Upper lobe of right lung (tissue), 1 donor: Measurements from ENCODE around the gene SLC29A2. TPM values are rescaled to one million over a fixed set of nuclear protein-coding genes. Genes with fewer than 3 reads are reported as not detected.

ENCODE experiments used
- ATAC-seq: fragments of 200-7000 bp; cut with Tn5 transposase; one replicate; pipeline ENCODE4 v1.9.1; 2020; ENCODE audit warnings: mild to moderate bottlenecking, moderate library complexity
- DNase-seq: peaks from one replicate; pipeline ENCODE4 v3.0.0-alpha.2; 2020
- H3K27ac ChIP-seq: fragments of 200-600 bp; one replicate; pipeline ENCODE4 v1.8.0; 2022
- H3K27me3 ChIP-seq: fragments of 200-600 bp; one replicate; pipeline ENCODE4 v1.8.0; 2022; ENCODE audit warnings: mild to moderate bottlenecking
- H3K36me3 ChIP-seq: fragments of 200-600 bp; one replicate; pipeline ENCODE4 v1.8.0; 2022
- H3K4me1 ChIP-seq: fragments of 200-600 bp; one replicate; pipeline ENCODE4 v1.8.0; 2022
- H3K4me3 ChIP-seq: fragments of 200-600 bp; one replicate; pipeline ENCODE4 v1.8.0; 2022; ENCODE audit warnings: mild to moderate bottlenecking
- H3K9me3 ChIP-seq: fragments of 200-600 bp; one replicate; pipeline ENCODE4 v1.8.0; 2022
- intact Hi-C: fragments of 100-400 bp; cut with DNase I; formaldehyde crosslinking; loops from one replicate; pipeline ENCODE4 v1.11.0; 2022
- total RNA-seq: library from RNA; stranded (reverse); fragmentation: NEBNext Ultra II Directional; extraction: Animal tissue kit (Norgen Biotek cat#: 25700); gene quantifications from one replicate; pipeline ENCODE4 v1.2.1, GENCODE V29; 2021
- TF ChIP-seq, protein P1 (sequence below): fragments of 200-600 bp; IDR thresholded peaks from one replicate; pipeline ENCODE4 v1.8.0; 2022; ENCODE audit warnings: antibody characterized with exemption
- donor health status: DM: no; HTN: yes; CAD: no; lungs with severe emphysema.

Gene SLC29A2
- total RNA-seq, 1 donor from 2014 or later = 14.2 TPM

DNA sequence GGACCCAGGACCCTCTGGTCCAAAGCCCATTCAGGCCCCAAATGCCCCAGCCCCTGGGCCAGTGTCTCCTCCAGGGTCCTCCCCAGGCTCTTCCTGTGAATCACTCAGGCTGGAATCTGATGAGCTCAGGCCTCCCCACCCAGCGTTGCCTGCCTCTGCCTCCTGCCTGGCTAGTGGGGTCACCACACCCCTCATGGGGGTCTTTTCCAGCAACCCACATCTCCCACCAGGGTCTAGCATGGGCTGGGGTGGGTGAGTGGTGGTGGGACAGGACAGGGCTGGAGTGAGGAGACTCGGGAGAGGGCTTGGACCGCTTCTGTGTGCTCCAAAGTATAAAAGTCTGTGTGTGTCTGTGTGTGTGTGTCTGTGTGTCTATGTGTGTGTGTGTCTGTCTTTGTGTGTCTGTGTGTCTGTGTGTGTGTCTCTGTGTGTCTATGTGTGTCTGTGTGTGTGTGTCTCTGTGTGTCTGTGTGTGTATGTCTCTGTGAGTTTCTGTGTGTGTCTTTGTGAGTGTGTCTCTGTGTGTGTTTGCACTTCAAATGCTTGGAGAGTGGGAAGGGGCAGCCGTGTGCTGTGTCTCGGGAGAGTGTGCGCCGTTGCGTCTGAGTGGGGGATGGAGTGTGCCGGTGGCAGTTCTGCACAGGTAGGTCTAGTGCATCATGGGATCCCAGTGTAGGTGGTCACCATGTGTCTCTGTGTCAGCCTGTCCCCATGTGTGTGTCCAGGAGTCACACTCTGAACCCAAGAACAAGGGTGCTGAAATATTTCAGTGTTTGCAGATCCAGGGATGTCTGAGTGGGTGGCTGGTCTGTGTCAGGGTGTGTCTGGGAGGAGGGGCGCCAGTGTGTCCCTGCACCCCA is 44.2 kb downstream of the SLC29A2 start:
- Histone ChIP-seq H3K4me1 (peaks cover 21% of the 10 kb centered on the region), H3K27ac (no peak overlapping the region), H3K27me3 (no peaks in the 10 kb centered on the region), H3K36me3 (peaks cover 4% of the 10 kb centered on the region), H3K4me3 (no peak overlapping the region), H3K9me3 (no peaks in the 10 kb centered on the region)
- DNase-seq (no peak), ATAC-seq (no peak)
- TF ChIP-seq, protein P1, sequence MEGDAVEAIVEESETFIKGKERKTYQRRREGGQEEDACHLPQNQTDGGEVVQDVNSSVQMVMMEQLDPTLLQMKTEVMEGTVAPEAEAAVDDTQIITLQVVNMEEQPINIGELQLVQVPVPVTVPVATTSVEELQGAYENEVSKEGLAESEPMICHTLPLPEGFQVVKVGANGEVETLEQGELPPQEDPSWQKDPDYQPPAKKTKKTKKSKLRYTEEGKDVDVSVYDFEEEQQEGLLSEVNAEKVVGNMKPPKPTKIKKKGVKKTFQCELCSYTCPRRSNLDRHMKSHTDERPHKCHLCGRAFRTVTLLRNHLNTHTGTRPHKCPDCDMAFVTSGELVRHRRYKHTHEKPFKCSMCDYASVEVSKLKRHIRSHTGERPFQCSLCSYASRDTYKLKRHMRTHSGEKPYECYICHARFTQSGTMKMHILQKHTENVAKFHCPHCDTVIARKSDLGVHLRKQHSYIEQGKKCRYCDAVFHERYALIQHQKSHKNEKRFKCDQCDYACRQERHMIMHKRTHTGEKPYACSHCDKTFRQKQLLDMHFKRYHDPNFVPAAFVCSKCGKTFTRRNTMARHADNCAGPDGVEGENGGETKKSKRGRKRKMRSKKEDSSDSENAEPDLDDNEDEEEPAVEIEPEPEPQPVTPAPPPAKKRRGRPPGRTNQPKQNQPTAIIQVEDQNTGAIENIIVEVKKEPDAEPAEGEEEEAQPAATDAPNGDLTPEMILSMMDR = no peak
- intact Hi-C loops = no loop called here

DNA sequence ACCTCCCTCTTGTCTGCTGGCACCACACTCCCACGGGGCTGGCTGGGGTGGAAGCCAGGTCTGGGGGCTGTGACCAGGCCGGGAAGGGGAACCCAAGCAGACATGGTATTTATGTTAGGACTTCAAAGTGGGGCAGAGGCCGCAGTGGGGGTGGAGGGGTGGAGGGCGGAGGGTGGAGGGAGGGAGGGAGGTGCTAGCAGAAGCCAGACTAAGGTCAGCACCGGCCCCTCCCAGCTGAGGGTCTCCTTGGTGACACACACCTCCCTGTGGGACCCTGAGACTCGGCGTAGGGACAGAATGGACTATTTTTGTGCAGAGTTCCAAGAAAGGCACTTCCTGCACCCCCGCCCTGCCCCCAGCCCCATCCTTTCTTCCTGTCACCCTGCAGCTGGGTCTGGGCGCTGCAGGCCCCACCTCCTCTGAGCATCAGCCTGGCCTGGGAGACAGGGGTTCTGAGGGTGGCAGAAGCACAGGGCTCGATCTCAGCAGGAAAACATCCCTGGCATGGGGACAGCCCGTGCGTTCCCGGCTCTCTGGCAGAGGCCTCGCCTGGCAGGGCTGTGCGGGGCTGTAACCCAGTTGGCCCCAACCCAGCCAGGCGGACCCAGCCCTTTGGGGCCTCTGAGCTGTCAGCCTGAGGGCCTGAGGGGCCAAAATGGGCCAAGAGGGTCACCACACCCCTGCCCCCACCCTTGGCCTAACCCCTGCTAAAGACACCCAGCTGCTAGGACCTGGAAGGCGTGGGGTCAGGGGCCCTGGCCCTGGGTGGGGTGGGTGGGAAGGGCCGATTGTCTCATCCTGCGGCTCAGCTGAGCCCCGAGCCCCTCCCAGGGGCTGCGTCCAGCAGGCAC is 45.1 kb downstream of the SLC29A2 start:
- Histone ChIP-seq H3K4me1 (peaks cover 21% of the 10 kb centered on the region), H3K9me3 (no peaks in the 10 kb centered on the region), H3K27ac (no peak overlapping the region), H3K27me3 (no peaks in the 10 kb centered on the region), H3K4me3 (no peak overlapping the region), H3K36me3 (no peaks in the 10 kb centered on the region)
- DNase-seq (no peak), ATAC-seq (no peak)
- intact Hi-C loops = no loop called here
- TF ChIP-seq, protein P1 = no peak

DNA sequence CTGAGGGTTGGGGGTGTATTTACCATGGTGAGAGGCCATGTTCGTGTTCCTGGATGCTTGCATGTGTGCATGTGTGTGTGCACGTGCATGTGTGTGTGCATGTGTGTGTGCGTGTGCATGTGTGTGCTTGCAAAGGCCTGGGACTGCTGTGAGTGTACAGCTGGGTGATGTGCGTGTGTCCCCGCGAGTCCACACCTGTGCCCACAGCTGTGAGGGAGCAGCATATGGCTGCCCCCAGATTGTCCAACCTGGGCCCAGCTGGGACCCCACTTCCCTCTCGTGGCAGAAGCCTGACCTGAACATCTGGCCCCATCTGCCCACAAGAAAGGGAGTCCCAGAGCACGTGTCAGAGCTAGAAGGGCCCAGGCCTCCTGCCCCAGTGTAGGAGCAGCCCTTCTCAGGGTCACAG is 46.3 kb downstream of the SLC29A2 start:
- Histone ChIP-seq H3K27me3 (no peaks in the 10 kb centered on the region), H3K4me1 (peaks cover 21% of the 10 kb centered on the region), H3K4me3 (no peak overlapping the region), H3K9me3 (no peaks in the 10 kb centered on the region), H3K27ac (no peak overlapping the region), H3K36me3 (no peaks in the 10 kb centered on the region)
- DNase-seq (no peak), ATAC-seq (no peak)
- intact Hi-C loops = no loop called here
- TF ChIP-seq, protein P1 = no peak

DNA sequence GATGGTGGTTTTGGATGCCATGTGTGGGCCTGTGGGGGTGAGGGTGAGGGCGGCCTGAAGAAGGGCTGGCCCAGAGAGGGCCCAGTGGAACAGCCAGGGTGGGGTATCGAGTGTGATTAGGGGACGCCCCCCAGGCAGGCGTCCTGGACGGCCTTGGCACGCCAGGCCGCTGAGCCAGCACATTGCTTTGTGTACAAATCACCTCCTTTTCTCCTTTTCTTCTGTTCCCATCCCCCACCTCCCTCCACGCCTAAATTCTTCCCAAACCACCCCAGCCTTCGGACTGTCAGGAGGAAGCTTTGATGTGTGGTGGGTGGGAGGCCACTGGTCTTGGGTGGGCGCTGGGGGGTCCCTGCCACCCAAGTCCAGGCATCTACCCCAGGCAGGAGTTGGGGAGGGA is 46.9 kb downstream of the SLC29A2 start:
- Histone ChIP-seq H3K36me3 (no peaks in the 10 kb centered on the region), H3K4me1 (peaks cover 21% of the 10 kb centered on the region), H3K9me3 (no peaks in the 10 kb centered on the region), H3K27ac (no peak overlapping the region), H3K27me3 (no peaks in the 10 kb centered on the region), H3K4me3 (no peak overlapping the region)
- intact Hi-C loops = no loop called here
- no peak for DNase-seq
- ATAC-seq = no peak
- TF ChIP-seq, protein P1 = no peak

DNA sequence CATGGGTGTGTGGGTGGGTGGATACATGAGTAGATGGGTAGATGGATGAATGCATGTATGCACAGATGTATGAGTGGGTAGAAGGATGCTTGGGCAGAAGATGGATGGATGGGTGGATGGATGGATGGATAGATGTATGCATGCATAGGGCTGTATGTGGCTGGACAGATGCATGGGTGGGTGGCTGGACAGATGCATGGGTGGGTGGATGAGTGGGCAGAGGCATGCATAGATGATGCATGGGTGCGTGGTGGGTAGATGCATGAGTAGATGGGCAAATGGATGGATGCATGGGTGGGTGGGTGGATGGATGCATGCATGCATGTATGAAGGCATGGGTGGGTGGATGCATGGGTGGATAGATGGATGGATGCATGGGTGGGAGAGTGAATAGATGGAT is 47.9 kb downstream of the SLC29A2 start:
- ATAC-seq (no peak), DNase-seq (no peak)
- Histone ChIP-seq H3K27ac (no peak overlapping the region), H3K4me3 (no peak overlapping the region), H3K36me3 (no peaks in the 10 kb centered on the region), H3K9me3 (no peaks in the 10 kb centered on the region), H3K4me1 (peaks cover 20% of the 10 kb centered on the region), H3K27me3 (no peaks in the 10 kb centered on the region)
- TF ChIP-seq, protein P1 = no peak
- intact Hi-C loops = no loop called here
